GM12878 (cell line): ENCODE results near the gene MFAP2.

Source experiments
- CHD2 ChIP-seq: IDR thresholded peaks from 2 replicates; pipeline ENCODE4 v1.6.1; 2011; ENCODE audit warnings: low read depth, low read length, improper control_type of control experiment, borderline replicate concordance
- CREM ChIP-seq: IDR thresholded peaks from 2 replicates; pipeline ENCODE4 v1.6.1; 2014; ENCODE audit warnings: antibody characterized with exemption, low read depth
- EP300 ChIP-seq, 2 experiments: fragments of 150-350 bp in 1 of 2; IDR thresholded peaks; 2 replicates each; pipeline ENCODE4 v1.6.1; 2011 to 2012; ENCODE audit warnings: low read depth in 2 of 2, low read length in 2 of 2, borderline replicate concordance in 1 of 2, improper control_type of control experiment in 1 of 2, inconsistent platforms in 1 of 2; ENCODE audit not compliant: control insufficient read depth in 1 of 2
- POLR2AphosphoS2 ChIP-seq: IDR thresholded peaks from 2 replicates; pipeline ENCODE4 v1.6.1; 2011; ENCODE audit warnings: low read depth, mild to moderate bottlenecking, low read length, improper control_type of control experiment, moderate library complexity
- POLR2AphosphoS5 ChIP-seq: IDR thresholded peaks from 2 replicates; pipeline ENCODE4 v1.6.1; 2011; ENCODE audit warnings: mild to moderate bottlenecking, low read length, inconsistent platforms
- TCF12 ChIP-seq: IDR thresholded peaks from 2 replicates; pipeline ENCODE4 v1.6.1; 2011; ENCODE audit warnings: low read depth, mild to moderate bottlenecking, low read length
- TF ChIP-seq, protein P1 (sequence below): IDR thresholded peaks from 2 replicates; pipeline ENCODE4 v1.6.1; 2012; ENCODE audit warnings: low read length, inconsistent platforms
- TF ChIP-seq, protein P2 (sequence below), 3 experiments: IDR thresholded peaks in 2 of 3; conservative IDR thresholded peaks in 1 of 3; 2 replicates each; pipeline ENCODE4 v1.5.1; 2011; ENCODE audit warnings: low read depth in 3 of 3, low read length in 3 of 3, mild to moderate bottlenecking in 3 of 3, control low read depth in 2 of 3, moderate library complexity in 2 of 3, inconsistent platforms in 1 of 3, mixed read lengths in 1 of 3; ENCODE audit not compliant: control insufficient read depth in 2 of 3, insufficient read depth in 1 of 3; ENCODE audit errors: extremely low read depth in 1 of 3

DNA sequence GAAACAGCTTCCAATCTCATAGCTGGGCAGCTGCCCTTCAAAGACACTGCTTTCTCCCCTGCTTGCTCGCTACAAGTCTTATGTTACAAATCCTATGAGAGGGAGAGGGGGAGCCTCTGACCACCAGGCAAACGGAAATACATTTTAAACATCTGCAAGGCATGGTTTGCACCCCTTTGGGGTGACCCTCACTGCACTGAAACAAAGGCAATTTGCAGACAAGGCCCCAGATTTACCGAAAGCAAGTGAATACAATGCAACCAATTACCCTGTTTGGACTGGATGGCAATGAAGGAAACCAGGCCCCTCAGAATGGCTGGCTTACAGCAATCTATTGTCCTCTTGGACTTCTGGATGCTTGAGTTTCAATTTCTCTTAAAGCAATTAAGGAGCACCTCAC, 43.2 kb upstream of the MFAP2 start:
- no peak for TF ChIP-seq POLR2AphosphoS2
- TF ChIP-seq, protein P1, sequence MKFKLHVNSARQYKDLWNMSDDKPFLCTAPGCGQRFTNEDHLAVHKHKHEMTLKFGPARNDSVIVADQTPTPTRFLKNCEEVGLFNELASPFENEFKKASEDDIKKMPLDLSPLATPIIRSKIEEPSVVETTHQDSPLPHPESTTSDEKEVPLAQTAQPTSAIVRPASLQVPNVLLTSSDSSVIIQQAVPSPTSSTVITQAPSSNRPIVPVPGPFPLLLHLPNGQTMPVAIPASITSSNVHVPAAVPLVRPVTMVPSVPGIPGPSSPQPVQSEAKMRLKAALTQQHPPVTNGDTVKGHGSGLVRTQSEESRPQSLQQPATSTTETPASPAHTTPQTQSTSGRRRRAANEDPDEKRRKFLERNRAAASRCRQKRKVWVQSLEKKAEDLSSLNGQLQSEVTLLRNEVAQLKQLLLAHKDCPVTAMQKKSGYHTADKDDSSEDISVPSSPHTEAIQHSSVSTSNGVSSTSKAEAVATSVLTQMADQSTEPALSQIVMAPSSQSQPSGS: no peak
- TF ChIP-seq TCF12: no peak
- no peak for TF ChIP-seq CHD2
- TF ChIP-seq POLR2AphosphoS5: no peak
- TF ChIP-seq, protein P2, sequence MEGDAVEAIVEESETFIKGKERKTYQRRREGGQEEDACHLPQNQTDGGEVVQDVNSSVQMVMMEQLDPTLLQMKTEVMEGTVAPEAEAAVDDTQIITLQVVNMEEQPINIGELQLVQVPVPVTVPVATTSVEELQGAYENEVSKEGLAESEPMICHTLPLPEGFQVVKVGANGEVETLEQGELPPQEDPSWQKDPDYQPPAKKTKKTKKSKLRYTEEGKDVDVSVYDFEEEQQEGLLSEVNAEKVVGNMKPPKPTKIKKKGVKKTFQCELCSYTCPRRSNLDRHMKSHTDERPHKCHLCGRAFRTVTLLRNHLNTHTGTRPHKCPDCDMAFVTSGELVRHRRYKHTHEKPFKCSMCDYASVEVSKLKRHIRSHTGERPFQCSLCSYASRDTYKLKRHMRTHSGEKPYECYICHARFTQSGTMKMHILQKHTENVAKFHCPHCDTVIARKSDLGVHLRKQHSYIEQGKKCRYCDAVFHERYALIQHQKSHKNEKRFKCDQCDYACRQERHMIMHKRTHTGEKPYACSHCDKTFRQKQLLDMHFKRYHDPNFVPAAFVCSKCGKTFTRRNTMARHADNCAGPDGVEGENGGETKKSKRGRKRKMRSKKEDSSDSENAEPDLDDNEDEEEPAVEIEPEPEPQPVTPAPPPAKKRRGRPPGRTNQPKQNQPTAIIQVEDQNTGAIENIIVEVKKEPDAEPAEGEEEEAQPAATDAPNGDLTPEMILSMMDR (IDR thresholded peaks at IDR 0.05 in 2 of 3, conservative IDR thresholded peaks at IDR 0.05 in 1 of 3; ENCODE audit: control insufficient read depth in 2 of 3, extremely low read depth in 1 of 3, insufficient read depth in 1 of 3, low read depth in 3 of 3, low read length in 3 of 3): no peak
- no peak for TF ChIP-seq EP300 (IDR thresholded peaks at IDR 0.05; ENCODE audit: borderline replicate concordance in 1 of 2, control insufficient read depth in 1 of 2, low read depth in 2 of 2, low read length in 2 of 2)
- TF ChIP-seq CREM: no peak
